GM06990 (cell line): ENCODE results near the gene SDK2.

ENCODE experiments used
- DNase-seq: peaks from one replicate; pipeline ENCODE4 v3.0.0-alpha.2; 2011; ENCODE audit not compliant: insufficient read length; ENCODE audit errors: extremely low read depth
- H3K27me3 ChIP-seq: replicated peaks from 2 replicates; pipeline ENCODE4 v1.6.0; 2011; ENCODE audit warnings: low read length; ENCODE audit not compliant: control insufficient read depth, insufficient read depth
- H3K36me3 ChIP-seq: 2 replicates; pipeline ENCODE4 v1.5.1; 2011; ENCODE audit warnings: low read length; ENCODE audit not compliant: control insufficient read depth, insufficient read depth
- H3K4me3 ChIP-seq: replicated peaks from 2 replicates; pipeline ENCODE4 v1.5.1; 2011; ENCODE audit warnings: low read depth, mild to moderate bottlenecking, control low read depth, low read length
- TF ChIP-seq, protein P1 (sequence below): IDR thresholded peaks from 2 replicates; pipeline ENCODE4 v1.5.1; 2011; ENCODE audit warnings: low read length, control low read depth, mild to moderate bottlenecking, inconsistent platforms; ENCODE audit not compliant: insufficient read depth, poor library complexity, severe bottlenecking

The SDK2 gene

GRCh38 chr17:73620414-73620813 is 23.8 kb downstream of the SDK2 start:
- TF ChIP-seq, protein P1, sequence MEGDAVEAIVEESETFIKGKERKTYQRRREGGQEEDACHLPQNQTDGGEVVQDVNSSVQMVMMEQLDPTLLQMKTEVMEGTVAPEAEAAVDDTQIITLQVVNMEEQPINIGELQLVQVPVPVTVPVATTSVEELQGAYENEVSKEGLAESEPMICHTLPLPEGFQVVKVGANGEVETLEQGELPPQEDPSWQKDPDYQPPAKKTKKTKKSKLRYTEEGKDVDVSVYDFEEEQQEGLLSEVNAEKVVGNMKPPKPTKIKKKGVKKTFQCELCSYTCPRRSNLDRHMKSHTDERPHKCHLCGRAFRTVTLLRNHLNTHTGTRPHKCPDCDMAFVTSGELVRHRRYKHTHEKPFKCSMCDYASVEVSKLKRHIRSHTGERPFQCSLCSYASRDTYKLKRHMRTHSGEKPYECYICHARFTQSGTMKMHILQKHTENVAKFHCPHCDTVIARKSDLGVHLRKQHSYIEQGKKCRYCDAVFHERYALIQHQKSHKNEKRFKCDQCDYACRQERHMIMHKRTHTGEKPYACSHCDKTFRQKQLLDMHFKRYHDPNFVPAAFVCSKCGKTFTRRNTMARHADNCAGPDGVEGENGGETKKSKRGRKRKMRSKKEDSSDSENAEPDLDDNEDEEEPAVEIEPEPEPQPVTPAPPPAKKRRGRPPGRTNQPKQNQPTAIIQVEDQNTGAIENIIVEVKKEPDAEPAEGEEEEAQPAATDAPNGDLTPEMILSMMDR = no peak
- Histone ChIP-seq H3K4me3 (no peak overlapping the region), H3K36me3 (no peaks in the 10 kb centered on the region), H3K27me3 (no peaks in the 10 kb centered on the region; the same call in 1 of the 2 replicates)
- DNase-seq = no peak

- TF ChIP-seq, protein P1 = no peak
- no peak for DNase-seq
- Histone ChIP-seq H3K36me3 (no peaks in the 10 kb centered on the region), H3K4me3 (no peak overlapping the region), H3K27me3 (no peaks in the 10 kb centered on the region; the same call in 1 of the 2 replicates)
Observed at GRCh38 chr17:73617501-73617900, 26.7 kb downstream of the SDK2 start.

- Histone ChIP-seq H3K36me3 (no peaks in the 10 kb centered on the region), H3K4me3 (no peak overlapping the region), H3K27me3 (no peaks in the 10 kb centered on the region; the same call in 1 of the 2 replicates)
- DNase-seq = no peak
- TF ChIP-seq, protein P1 = no peak
Observed at GRCh38 chr17:73616873-73617404, 27.3 kb downstream of the SDK2 start.

DNA sequence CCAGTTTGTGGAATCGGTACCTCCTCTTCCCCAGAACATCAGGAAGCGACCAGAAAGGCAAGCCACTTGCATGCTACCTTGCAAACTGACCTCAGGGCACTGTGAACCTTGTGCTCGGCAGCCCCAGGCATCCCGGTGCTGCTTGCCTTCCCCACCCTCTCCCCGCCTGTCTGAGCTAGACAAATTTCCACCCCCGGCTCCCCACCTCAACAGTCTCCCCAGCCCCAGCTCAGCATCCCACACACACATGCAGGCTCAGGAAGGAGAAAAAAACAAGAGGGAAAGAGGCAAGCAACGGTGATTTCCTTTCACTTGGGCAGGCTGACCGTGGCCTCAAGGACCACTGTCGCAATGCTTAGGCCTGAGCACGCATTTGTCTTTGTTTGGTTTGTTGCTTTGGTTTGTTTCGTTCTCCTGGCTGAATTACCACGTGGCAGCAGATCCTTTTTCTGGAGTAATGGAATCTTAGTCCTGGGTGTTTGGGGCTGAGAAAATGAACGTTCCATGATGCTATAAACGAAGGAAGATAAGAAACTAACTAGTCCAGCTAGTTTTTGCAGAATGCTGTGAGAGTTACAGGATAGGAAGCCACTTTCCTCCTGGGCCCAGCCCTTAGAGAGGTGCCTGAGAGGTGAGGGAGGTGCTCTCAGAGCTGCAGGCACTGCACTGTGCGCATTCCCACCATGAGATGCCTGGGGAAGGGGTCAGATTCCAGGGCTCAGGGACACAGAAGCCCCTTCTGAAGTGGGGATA is 27.9 kb downstream of the SDK2 start:
- TF ChIP-seq, protein P1 = no peak
- no peaks in the 10 kb centered on the region; the same call in 1 of the 2 replicates for H3K27me3 ChIP-seq
- no peak for DNase-seq

DNA sequence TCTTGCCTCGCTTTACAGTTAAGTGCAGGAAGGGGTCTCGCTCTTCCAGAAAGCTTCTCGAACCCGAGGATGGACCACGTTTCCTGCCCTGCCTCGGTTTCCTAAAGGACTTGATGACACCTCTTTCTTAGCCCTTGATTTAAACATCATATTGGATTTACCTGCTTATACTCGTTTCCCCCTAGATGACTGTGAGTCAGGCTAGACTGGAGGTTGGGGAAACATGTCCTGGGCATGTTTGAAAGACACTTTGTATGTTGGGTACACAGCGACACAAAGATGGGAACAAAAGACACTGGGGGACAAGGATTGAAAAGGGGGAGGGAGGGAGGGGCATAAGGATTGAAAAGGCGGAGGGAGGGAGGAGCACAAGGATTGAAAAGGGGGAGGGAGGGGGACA is 30.0 kb downstream of the SDK2 start:
- no peak for DNase-seq
- Histone ChIP-seq H3K36me3 (no peaks in the 10 kb centered on the region), H3K27me3 (no peaks in the 10 kb centered on the region; the same call in 1 of the 2 replicates), H3K4me3 (no peak overlapping the region)
- TF ChIP-seq, protein P1 = no peak

More for the DNA sequence above, 27.9 kb downstream of the SDK2 start:
- H3K4me3 ChIP-seq = no peak overlapping the region
- no peaks in the 10 kb centered on the region for H3K36me3 ChIP-seq
